PFSK-1 (cell line): ENCODE measurements around the gene CBX8.

Source experiments
- FOXP2 ChIP-seq: optimal IDR thresholded peaks from 2 replicates; pipeline ENCODE3; 2011; ENCODE audit warnings: borderline replicate concordance, control low read depth, inconsistent platforms; ENCODE audit not compliant: insufficient read depth; ENCODE audit errors: extremely low read length, extremely low read depth
- POLR2AphosphoS5 ChIP-seq: IDR thresholded peaks from 2 replicates; pipeline ENCODE4 v1.6.1; 2012; ENCODE audit warnings: low read depth, mild to moderate bottlenecking, control low read depth, low read length, moderate library complexity
- SIN3A ChIP-seq: IDR thresholded peaks from 2 replicates; pipeline ENCODE4 v1.6.1; 2012; ENCODE audit warnings: mild to moderate bottlenecking, low read length, moderate library complexity, borderline replicate concordance; ENCODE audit not compliant: insufficient read depth
- TAF1 ChIP-seq: IDR thresholded peaks from 2 replicates; pipeline ENCODE4 v1.6.1; 2012; ENCODE audit warnings: low read length, control low read depth, borderline replicate concordance; ENCODE audit not compliant: insufficient read depth
- TF ChIP-seq, protein P1 (sequence below), 2 experiments: IDR thresholded peaks; 2 replicates each; pipeline versions ENCODE4 v1.6.1 to v1.8.0; 2011 to 2012; ENCODE audit warnings: low read depth in 2 of 2, low read length in 2 of 2, control low read depth in 1 of 2, inconsistent platforms in 1 of 2, mild to moderate bottlenecking in 1 of 2, moderate library complexity in 1 of 2; ENCODE audit not compliant: insufficient read depth in 1 of 2

The CBX8 gene

GRCh38 chr17:79785900-79786810 is 10.7 kb downstream of the CBX8 start:
- TF ChIP-seq SIN3A (no peak), FOXP2 (no peak), POLR2AphosphoS5 (no peak)
- TF ChIP-seq, protein P1, sequence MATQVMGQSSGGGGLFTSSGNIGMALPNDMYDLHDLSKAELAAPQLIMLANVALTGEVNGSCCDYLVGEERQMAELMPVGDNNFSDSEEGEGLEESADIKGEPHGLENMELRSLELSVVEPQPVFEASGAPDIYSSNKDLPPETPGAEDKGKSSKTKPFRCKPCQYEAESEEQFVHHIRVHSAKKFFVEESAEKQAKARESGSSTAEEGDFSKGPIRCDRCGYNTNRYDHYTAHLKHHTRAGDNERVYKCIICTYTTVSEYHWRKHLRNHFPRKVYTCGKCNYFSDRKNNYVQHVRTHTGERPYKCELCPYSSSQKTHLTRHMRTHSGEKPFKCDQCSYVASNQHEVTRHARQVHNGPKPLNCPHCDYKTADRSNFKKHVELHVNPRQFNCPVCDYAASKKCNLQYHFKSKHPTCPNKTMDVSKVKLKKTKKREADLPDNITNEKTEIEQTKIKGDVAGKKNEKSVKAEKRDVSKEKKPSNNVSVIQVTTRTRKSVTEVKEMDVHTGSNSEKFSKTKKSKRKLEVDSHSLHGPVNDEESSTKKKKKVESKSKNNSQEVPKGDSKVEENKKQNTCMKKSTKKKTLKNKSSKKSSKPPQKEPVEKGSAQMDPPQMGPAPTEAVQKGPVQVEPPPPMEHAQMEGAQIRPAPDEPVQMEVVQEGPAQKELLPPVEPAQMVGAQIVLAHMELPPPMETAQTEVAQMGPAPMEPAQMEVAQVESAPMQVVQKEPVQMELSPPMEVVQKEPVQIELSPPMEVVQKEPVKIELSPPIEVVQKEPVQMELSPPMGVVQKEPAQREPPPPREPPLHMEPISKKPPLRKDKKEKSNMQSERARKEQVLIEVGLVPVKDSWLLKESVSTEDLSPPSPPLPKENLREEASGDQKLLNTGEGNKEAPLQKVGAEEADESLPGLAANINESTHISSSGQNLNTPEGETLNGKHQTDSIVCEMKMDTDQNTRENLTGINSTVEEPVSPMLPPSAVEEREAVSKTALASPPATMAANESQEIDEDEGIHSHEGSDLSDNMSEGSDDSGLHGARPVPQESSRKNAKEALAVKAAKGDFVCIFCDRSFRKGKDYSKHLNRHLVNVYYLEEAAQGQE (IDR thresholded peaks at IDR 0.05; ENCODE audit: insufficient read depth in 1 of 2, low read depth in 2 of 2, low read length in 2 of 2) = no peak

DNA sequence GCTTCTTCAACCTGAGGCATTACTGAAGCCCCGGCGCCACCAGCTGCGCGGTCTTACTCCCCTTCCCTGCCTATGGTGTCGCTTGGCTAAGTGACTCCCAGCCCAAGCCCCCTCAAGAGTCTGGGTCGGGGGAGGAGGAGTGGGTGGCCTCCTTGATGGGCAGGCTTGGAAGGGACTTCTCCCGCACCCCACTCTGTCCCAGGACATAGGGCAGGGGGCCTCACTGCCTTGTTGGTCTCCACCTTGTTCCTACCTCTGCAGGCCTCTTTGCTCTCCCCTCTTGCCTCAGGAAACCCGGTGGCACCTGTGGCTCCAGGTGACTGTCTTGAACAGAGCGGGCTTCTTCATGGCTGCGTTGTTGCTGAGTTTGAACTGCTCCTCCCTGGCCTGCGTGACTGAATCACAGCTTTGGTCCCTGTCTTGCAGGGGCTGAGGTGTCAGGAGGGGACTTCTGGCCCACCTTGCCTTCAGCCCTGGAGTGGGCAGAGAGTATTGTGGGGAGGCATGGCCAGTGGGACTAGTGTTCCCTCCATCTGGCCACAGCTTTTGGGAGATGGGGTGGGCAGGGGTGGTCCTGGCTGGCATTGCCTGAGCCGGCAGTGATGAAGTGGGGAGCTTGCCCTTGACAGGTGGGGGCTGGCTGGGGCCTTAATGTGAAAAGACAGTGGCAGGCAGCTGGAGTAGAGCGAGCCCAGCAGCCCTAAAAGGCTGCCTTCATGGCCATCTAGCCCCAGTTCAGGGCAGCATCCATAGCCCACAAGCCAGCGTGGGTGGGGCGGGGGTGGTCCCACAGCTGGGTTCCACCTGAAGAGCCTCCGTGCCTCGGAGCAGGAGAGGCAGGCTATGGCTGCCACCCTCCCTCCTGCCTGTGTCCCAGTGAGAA is 11.6 kb downstream of the CBX8 start:
- TF ChIP-seq POLR2AphosphoS5 (no peak), TAF1 (no peak), FOXP2 (no peak)
- TF ChIP-seq, protein P1 (IDR thresholded peaks at IDR 0.05; ENCODE audit: insufficient read depth in 1 of 2, low read depth in 2 of 2, low read length in 2 of 2) = no peak

- TF ChIP-seq SIN3A (no peak), TAF1 (no peak), POLR2AphosphoS5 (no peak), FOXP2 (no peak)
- TF ChIP-seq, protein P1 (IDR thresholded peaks at IDR 0.05; ENCODE audit: insufficient read depth in 1 of 2, low read depth in 2 of 2, low read length in 2 of 2) = no peak
Observed at GRCh38 chr17:79784353-79785016, 12.4 kb downstream of the CBX8 start.

DNA sequence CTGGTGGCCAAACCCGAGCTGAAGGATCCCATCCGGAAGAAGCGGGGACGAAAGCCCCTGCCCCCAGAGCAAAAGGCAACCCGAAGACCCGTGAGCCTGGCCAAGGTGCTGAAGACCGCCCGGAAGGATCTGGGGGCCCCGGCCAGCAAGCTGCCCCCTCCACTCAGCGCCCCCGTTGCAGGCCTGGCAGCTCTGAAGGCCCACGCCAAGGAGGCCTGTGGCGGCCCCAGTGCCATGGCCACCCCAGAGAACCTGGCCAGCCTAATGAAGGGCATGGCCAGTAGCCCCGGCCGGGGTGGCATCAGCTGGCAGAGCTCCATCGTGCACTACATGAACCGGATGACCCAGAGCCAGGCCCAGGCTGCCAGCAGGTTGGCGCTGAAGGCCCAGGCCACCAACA is 13.0 kb downstream of the CBX8 start:
- TF ChIP-seq SIN3A = no peak
- TF ChIP-seq, protein P1 (IDR thresholded peaks at IDR 0.05; ENCODE audit: insufficient read depth in 1 of 2, low read depth in 2 of 2, low read length in 2 of 2) = no peak
- no peak for TF ChIP-seq TAF1
- TF ChIP-seq POLR2AphosphoS5 = no peak
- no peak for TF ChIP-seq FOXP2
